Peyer's patch (tissue), 4 donors: Measurements from ENCODE around the gene LGI4.

Experiments
- POLR2A ChIP-seq, 2 donors: fragments of 450-650 bp; IDR thresholded peaks; one replicate each; pipeline ENCODE4 v1.5.1; 2017; ENCODE audit warnings: antibody characterized with exemption in 2 of 2, mild to moderate bottlenecking in 2 of 2, moderate library complexity in 2 of 2
- TF ChIP-seq, protein P1 (sequence below), 6 experiments: fragments of 450-650 bp in 4 of 6; fragments of 200-600 bp in 2 of 6; sonication (generic) in 1 of 6; IDR thresholded peaks; one replicate each; pipeline ENCODE4 v1.5.1; 2017 to 2019; ENCODE audit warnings: antibody characterized with exemption in 6 of 6, mild to moderate bottlenecking in 3 of 6, moderate library complexity in 1 of 6

DNA sequence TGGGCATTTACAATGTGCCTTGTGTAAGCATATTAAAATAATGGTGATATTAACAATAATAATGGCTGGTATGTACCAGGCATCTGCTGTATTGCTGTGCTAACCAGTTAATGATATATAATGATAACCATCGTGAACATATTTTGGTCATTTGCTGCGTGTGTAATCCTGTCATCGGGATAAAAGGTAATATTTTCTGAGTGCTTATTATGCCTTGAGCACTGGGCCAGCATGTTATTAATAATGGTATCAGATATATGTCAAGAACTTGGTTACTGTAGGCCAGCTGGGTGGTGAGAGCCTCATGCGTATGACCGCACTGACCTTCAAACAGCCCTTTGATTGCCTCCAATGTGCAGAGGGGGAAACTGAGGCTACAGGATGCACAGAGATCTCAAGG, 41.4 kb downstream of the LGI4 start:
- TF ChIP-seq, protein P1, sequence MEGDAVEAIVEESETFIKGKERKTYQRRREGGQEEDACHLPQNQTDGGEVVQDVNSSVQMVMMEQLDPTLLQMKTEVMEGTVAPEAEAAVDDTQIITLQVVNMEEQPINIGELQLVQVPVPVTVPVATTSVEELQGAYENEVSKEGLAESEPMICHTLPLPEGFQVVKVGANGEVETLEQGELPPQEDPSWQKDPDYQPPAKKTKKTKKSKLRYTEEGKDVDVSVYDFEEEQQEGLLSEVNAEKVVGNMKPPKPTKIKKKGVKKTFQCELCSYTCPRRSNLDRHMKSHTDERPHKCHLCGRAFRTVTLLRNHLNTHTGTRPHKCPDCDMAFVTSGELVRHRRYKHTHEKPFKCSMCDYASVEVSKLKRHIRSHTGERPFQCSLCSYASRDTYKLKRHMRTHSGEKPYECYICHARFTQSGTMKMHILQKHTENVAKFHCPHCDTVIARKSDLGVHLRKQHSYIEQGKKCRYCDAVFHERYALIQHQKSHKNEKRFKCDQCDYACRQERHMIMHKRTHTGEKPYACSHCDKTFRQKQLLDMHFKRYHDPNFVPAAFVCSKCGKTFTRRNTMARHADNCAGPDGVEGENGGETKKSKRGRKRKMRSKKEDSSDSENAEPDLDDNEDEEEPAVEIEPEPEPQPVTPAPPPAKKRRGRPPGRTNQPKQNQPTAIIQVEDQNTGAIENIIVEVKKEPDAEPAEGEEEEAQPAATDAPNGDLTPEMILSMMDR (IDR thresholded peaks at IDR 0.05) = no peak
- TF ChIP-seq POLR2A (IDR thresholded peaks at IDR 0.05) = no peak
